ENCODE data around the gene NPR1. TPM values are rescaled to one million over a fixed set of nuclear protein-coding genes. Genes with fewer than 3 reads are reported as not detected.
A peak's percentile ranks its signal among the peaks of the same experiment; 100 is the strongest.

Gene NPR1
- total and polyA plus RNA-seq, 2 of the 13 experiments (the other 11 are each of a cell fraction or from before 2014, with no cell fraction given) = not detected

GRCh38 chr1:153648000-153648643, 30.4 kb upstream of the NPR1 start (continued):
- TF ChIP-seq, protein P1, sequence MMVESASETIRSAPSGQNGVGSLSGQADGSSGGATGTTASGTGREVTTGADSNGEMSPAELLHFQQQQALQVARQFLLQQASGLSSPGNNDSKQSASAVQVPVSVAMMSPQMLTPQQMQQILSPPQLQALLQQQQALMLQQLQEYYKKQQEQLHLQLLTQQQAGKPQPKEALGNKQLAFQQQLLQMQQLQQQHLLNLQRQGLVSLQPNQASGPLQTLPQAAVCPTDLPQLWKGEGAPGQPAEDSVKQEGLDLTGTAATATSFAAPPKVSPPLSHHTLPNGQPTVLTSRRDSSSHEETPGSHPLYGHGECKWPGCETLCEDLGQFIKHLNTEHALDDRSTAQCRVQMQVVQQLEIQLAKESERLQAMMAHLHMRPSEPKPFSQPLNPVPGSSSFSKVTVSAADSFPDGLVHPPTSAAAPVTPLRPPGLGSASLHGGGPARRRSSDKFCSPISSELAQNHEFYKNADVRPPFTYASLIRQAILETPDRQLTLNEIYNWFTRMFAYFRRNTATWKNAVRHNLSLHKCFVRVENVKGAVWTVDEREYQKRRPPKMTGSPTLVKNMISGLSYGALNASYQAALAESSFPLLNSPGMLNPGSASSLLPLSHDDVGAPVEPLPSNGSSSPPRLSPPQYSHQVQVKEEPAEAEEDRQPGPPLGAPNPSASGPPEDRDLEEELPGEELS (CRISPR knock-in tag; IDR thresholded peaks at IDR 0.05) = 0 out of 2 replicates have a peak, but pooled peaks have one; percentile 5
- peak; percentile 54 for TF ChIP-seq RBM22 (optimal IDR thresholded peaks at IDR 0.05; ENCODE audit: low read length)
- no peak for TF ChIP-seq ZZZ3 (CRISPR knock-in tag; IDR thresholded peaks at IDR 0.05; ENCODE audit: borderline replicate concordance)
- TF ChIP-seq POLR2A (IDR thresholded peaks at IDR 0.05; ENCODE audit: insufficient read depth in 1 of 2, low read depth in 2 of 2, low read length in 2 of 2) = peak in 1 of 2 experiments; percentile 44; a peak in 1 of 4 replicates
- TF ChIP-seq AGO2 (optimal IDR thresholded peaks at IDR 0.05; ENCODE audit: low read depth, low read length) = peak; percentile 83
- no peak for TF ChIP-seq TIGD3 (CRISPR knock-in tag; IDR thresholded peaks at IDR 0.05; ENCODE audit: borderline replicate concordance)
- no peak for TF ChIP-seq ZNF703 (CRISPR knock-in tag; IDR thresholded peaks at IDR 0.05; ENCODE audit: borderline replicate concordance)
- TF ChIP-seq ZFP82 (CRISPR knock-in tag; IDR thresholded peaks at IDR 0.05; ENCODE audit: borderline replicate concordance) = no peak
- TF ChIP-seq MTF2 (CRISPR knock-in tag; IDR thresholded peaks at IDR 0.05; ENCODE audit: borderline replicate concordance) = no peak
- TF ChIP-seq GZF1 (CRISPR knock-in tag; IDR thresholded peaks at IDR 0.05) = no peak
- TF ChIP-seq MTF1 (CRISPR knock-in tag; IDR thresholded peaks at IDR 0.05) = no peak
- TF ChIP-seq RBAK (CRISPR knock-in tag; IDR thresholded peaks at IDR 0.05) = no peak
- TF ChIP-seq SP140L (CRISPR knock-in tag; IDR thresholded peaks at IDR 0.05; ENCODE audit: borderline replicate concordance) = no peak
- no peak for TF ChIP-seq ZFP36L2 (CRISPR knock-in tag; IDR thresholded peaks at IDR 0.05)
- TF ChIP-seq AGO1 (IDR thresholded peaks at IDR 0.05; ENCODE audit: low read depth, low read length, poor library complexity, severe bottlenecking) = peak; percentile 76

All from HepG2 (cell line).